BLaER1 (cell line): ENCODE data around the gene ANKFY1.
"Not testable (repeated sequence)": the region's sequence is repeated elsewhere in the genome, so short reads cannot be mapped to it uniquely, and the experiment has no call there.

Source experiments
- H3K27ac ChIP-seq: shearing (Covaris generic); formaldehyde crosslinking; 2 replicates; pipeline ENCODE4 v1.8.1; 2022
- H3K27me3 ChIP-seq: shearing (Covaris generic); formaldehyde crosslinking; 2 replicates; pipeline ENCODE4 v1.8.1; 2022
- H3K36me3 ChIP-seq: shearing (Covaris generic); formaldehyde crosslinking; 2 replicates; pipeline ENCODE4 v1.8.1; 2022
- H3K4me1 ChIP-seq: shearing (Covaris generic); formaldehyde crosslinking; 2 replicates; pipeline ENCODE4 v1.8.1; 2022
- H3K4me2 ChIP-seq: shearing (Covaris generic); formaldehyde crosslinking; 2 replicates; pipeline ENCODE4 v1.8.1; 2022
- H3K4me3 ChIP-seq: shearing (Covaris generic); formaldehyde crosslinking; 2 replicates; pipeline ENCODE4 v1.8.1; 2022
- H3K9ac ChIP-seq: shearing (Covaris generic); formaldehyde crosslinking; 2 replicates; pipeline ENCODE4 v1.8.1; 2022
- H3K9me3 ChIP-seq: shearing (Covaris generic); formaldehyde crosslinking; 2 replicates; pipeline ENCODE4 v1.8.1; 2022
- H4K20me1 ChIP-seq: shearing (Covaris generic); formaldehyde crosslinking; 2 replicates; pipeline ENCODE4 v1.8.1; 2022
- Cebpa-rat ChIP-seq: shearing (Covaris generic); IDR thresholded peaks from 2 replicates; pipeline ENCODE4 v1.8.1; 2022

The ANKFY1 gene

GRCh38 chr17:4262703-4263102 lies 1.1 kb downstream of the ANKFY1 start:
- peaks cover 25% of the 10 kb centered on the region for H4K20me1 ChIP-seq
- H3K9me3 ChIP-seq = peaks cover 41% of the 10 kb centered on the region
- H3K27me3 ChIP-seq = no peaks in the 10 kb centered on the region
- peak overlapping the region; percentile 98 for H3K4me2 ChIP-seq
- H3K36me3 ChIP-seq = peaks cover 53% of the 10 kb centered on the region
- H3K4me1 ChIP-seq = peaks cover 36% of the 10 kb centered on the region
- H3K4me3 ChIP-seq = peak overlapping the region; percentile 95
- H3K27ac ChIP-seq = peak overlapping the region; percentile 94
- no peak for TF ChIP-seq Cebpa-rat
- peak overlapping the region; percentile 97 for H3K9ac ChIP-seq

GRCh38 chr17:4261452-4261851 lies 2.3 kb downstream of the ANKFY1 start:
- peaks cover 48% of the 10 kb centered on the region for H3K9me3 ChIP-seq
- H3K4me3 ChIP-seq = no peak overlapping the region
- peaks cover 31% of the 10 kb centered on the region for H3K4me1 ChIP-seq
- peaks cover 58% of the 10 kb centered on the region for H3K36me3 ChIP-seq
- no peak for TF ChIP-seq Cebpa-rat
- no peaks in the 10 kb centered on the region for H3K27me3 ChIP-seq
- H4K20me1 ChIP-seq = peaks cover 35% of the 10 kb centered on the region
- no peak overlapping the region for H3K27ac ChIP-seq
- no peak overlapping the region for H3K9ac ChIP-seq
- H3K4me2 ChIP-seq = no peak overlapping the region

- H3K4me1 ChIP-seq = peaks cover 20% of the 10 kb centered on the region
- peaks cover 77% of the 10 kb centered on the region for H3K36me3 ChIP-seq
- no peak for TF ChIP-seq Cebpa-rat
- H3K4me2 ChIP-seq = no peak overlapping the region
- no peaks in the 10 kb centered on the region for H3K27me3 ChIP-seq
- no peak overlapping the region for H3K4me3 ChIP-seq
- H3K9me3 ChIP-seq = peaks cover 48% of the 10 kb centered on the region
- H3K9ac ChIP-seq = no peak overlapping the region
- peaks cover 54% of the 10 kb centered on the region for H4K20me1 ChIP-seq
- H3K27ac ChIP-seq = no peak overlapping the region
Measured at GRCh38 chr17:4258867-4259266, 4.9 kb downstream of the ANKFY1 start.

GRCh38 chr17:4256952-4257351 lies 6.8 kb downstream of the ANKFY1 start:
- Histone ChIP-seq H3K27me3 (no peaks in the 10 kb centered on the region), H3K27ac (no peak overlapping the region), H3K9ac (no peak overlapping the region), H4K20me1 (peaks cover 61% of the 10 kb centered on the region), H3K4me3 (no peak overlapping the region), H3K4me2 (no peak overlapping the region), H3K4me1 (peaks cover 9% of the 10 kb centered on the region), H3K36me3 (peaks cover 84% of the 10 kb centered on the region), H3K9me3 (peaks cover 48% of the 10 kb centered on the region)
- TF ChIP-seq Cebpa-rat = no peak

GRCh38 chr17:4255271-4255670 lies 8.5 kb downstream of the ANKFY1 start:
- peaks cover 65% of the 10 kb centered on the region for H4K20me1 ChIP-seq
- H3K9ac ChIP-seq = not testable (repeated sequence)

GRCh38 chr17:4250887-4251286 lies 12.9 kb downstream of the ANKFY1 start:
- H3K4me2 ChIP-seq = no peak overlapping the region
- peaks cover 47% of the 10 kb centered on the region for H3K36me3 ChIP-seq
- H3K9me3 ChIP-seq = no peaks in the 10 kb centered on the region
- peaks cover 95% of the 10 kb centered on the region for H4K20me1 ChIP-seq
- H3K9ac ChIP-seq = no peak overlapping the region
- H3K4me3 ChIP-seq = no peak overlapping the region
- H3K4me1 ChIP-seq = 0 out of 2 replicates have a peak, but pooled peaks cover 8% of the 10 kb centered on the region
- no peak overlapping the region for H3K27ac ChIP-seq
- TF ChIP-seq Cebpa-rat = no peak
- H3K27me3 ChIP-seq = no peaks in the 10 kb centered on the region

More at GRCh38 chr17:4255271-4255670, 8.5 kb downstream of the ANKFY1 start:
- not testable (repeated sequence) for H3K27me3 ChIP-seq, H3K4me3 ChIP-seq, H3K4me1 ChIP-seq, H3K4me2 ChIP-seq, H3K27ac ChIP-seq
- peaks cover 32% of the 10 kb centered on the region for H3K9me3 ChIP-seq
- H3K36me3 ChIP-seq = peaks cover 67% of the 10 kb centered on the region

GRCh38 chr17:4249452-4250029 lies 14.2 kb downstream of the ANKFY1 start:
- no peak overlapping the region for H3K4me2 ChIP-seq
- no peak overlapping the region for H3K27ac ChIP-seq
- H3K9ac ChIP-seq = no peak overlapping the region

GRCh38 chr17:4248504-4249277 lies 15.1 kb downstream of the ANKFY1 start:
- no peak overlapping the region for H3K27ac ChIP-seq
- TF ChIP-seq Cebpa-rat = no peak
- H3K4me2 ChIP-seq = no peak overlapping the region
- H4K20me1 ChIP-seq = peaks cover 100% of the 10 kb centered on the region
- H3K9me3 ChIP-seq = no peaks in the 10 kb centered on the region
- H3K4me1 ChIP-seq = 0 out of 2 replicates have a peak, but pooled peaks cover 8% of the 10 kb centered on the region
- H3K4me3 ChIP-seq = no peak overlapping the region
- H3K27me3 ChIP-seq = no peaks in the 10 kb centered on the region
- peaks cover 41% of the 10 kb centered on the region for H3K36me3 ChIP-seq
- H3K9ac ChIP-seq = no peak overlapping the region

More at GRCh38 chr17:4249452-4250029, 14.2 kb downstream of the ANKFY1 start:
- no peak for TF ChIP-seq Cebpa-rat
- Histone ChIP-seq H3K4me1 (0 out of 2 replicates have a peak, but pooled peaks cover 8% of the 10 kb centered on the region), H3K36me3 (peaks cover 45% of the 10 kb centered on the region), H3K4me3 (no peak overlapping the region), H3K27me3 (no peaks in the 10 kb centered on the region), H4K20me1 (peaks cover 100% of the 10 kb centered on the region), H3K9me3 (no peaks in the 10 kb centered on the region)

GRCh38 chr17:4247971-4248388 lies 15.8 kb downstream of the ANKFY1 start:
- H3K27ac ChIP-seq = no peak overlapping the region
- peaks cover 42% of the 10 kb centered on the region for H3K36me3 ChIP-seq
- no peak overlapping the region for H3K4me3 ChIP-seq
- 0 out of 2 replicates have a peak, but pooled peaks cover 8% of the 10 kb centered on the region for H3K4me1 ChIP-seq
- H3K9ac ChIP-seq = no peak overlapping the region
- H3K9me3 ChIP-seq = no peaks in the 10 kb centered on the region
- H4K20me1 ChIP-seq = peaks cover 100% of the 10 kb centered on the region
- H3K27me3 ChIP-seq = no peaks in the 10 kb centered on the region
- H3K4me2 ChIP-seq = no peak overlapping the region
- no peak for TF ChIP-seq Cebpa-rat

- H3K4me3 ChIP-seq = no peak overlapping the region
- H3K36me3 ChIP-seq = peaks cover 45% of the 10 kb centered on the region
- H3K27ac ChIP-seq = no peak overlapping the region
- H3K9ac ChIP-seq = no peak overlapping the region
- no peaks in the 10 kb centered on the region for H3K27me3 ChIP-seq
- TF ChIP-seq Cebpa-rat = no peak
- H3K4me1 ChIP-seq = 0 out of 2 replicates have a peak, but pooled peaks cover 8% of the 10 kb centered on the region
- peaks cover 100% of the 10 kb centered on the region for H4K20me1 ChIP-seq
- H3K4me2 ChIP-seq = no peak overlapping the region
- H3K9me3 ChIP-seq = no peaks in the 10 kb centered on the region
Measured at GRCh38 chr17:4247361-4247970, 16.3 kb downstream of the ANKFY1 start.
